Right ventricle myocardium superior (tissue), 1 donor: ENCODE data around the gene TSPAN4. TPM values are rescaled to one million over a fixed set of nuclear protein-coding genes. Genes with fewer than 3 reads are reported as not detected.

Source experiments
- ATAC-seq: fragments of 200-7000 bp; cut with Tn5 transposase; one replicate; pipeline ENCODE4 v1.9.1; 2020; ENCODE audit warnings: mild to moderate bottlenecking; ENCODE audit not compliant: poor library complexity
- DNase-seq: peaks from one replicate; pipeline ENCODE4 v3.0.0-alpha.2; 2020
- intact Hi-C: fragments of 100-400 bp; cut with DNase I; formaldehyde crosslinking; loops from one replicate; pipeline ENCODE4 v1.11.2; 2022
- total RNA-seq: library from RNA; stranded (reverse); fragmentation: NEBNext Ultra II Directional; extraction: Animal tissue kit (Norgen Biotek cat#: 25700); gene quantifications from one replicate; pipeline ENCODE4 v1.2.1, GENCODE V29; 2021
- donor health status: DM: no; HTN: yes; CAD: no; lungs with severe emphysema.

TSPAN4 gene
- total RNA-seq, 1 donor from 2014 or later = 40.5 TPM

DNA sequence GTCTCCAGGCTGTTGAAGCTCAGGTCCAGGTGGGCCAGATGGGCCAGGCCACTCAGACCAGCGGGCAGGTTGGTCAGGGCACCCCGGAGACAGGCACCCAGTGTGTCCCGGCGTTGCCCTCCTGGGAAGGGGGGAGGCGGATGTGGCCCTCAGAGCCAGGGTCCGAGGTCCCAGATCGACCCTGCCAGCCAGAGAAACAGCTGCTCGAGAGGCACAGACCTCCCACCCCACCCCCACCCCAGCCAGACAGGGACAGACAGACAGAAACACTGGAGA, 39.2 kb upstream of the TSPAN4 start:
- ATAC-seq = no peak
- intact Hi-C loops = no loop called here

DNA sequence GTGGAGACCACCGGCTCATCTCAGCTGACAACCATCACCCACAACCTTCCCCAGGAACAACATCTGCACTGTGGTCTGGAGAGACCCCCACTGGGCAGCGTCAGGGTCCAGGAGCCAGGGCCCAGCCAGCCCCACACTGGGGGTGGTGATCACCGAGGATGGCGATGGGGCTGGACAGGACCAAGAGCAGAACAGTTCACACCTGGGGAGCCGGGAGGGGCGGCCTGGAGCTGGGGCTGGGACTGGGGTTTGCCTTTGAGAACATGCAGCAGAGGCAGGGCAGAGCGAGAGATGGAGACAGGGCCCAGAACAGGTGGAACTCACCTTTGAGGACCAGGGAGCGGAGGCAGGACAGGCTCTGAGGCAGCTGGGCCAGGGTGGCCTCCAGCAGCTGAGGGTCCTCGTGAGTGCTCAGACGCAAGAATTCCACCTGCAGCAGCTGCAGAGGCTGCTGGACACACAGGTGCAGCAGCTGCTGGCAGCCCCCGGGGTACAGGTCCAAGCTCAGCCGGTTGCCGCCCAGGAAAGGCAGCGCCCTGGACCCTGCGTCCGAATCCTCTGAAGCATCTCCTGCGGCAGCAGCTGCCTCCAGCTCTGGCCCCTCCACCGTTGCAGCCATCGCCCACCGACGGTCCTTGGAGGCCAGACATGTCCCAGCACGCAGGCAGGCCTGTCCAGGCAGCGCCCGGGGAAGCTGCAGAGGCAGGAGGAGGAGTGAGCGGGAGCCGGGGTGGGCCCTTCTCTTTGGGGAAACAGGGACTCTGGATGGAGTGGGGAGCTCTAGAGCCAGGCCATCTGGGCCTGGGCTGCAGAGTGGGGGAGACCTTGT, 38.7 kb upstream of the TSPAN4 start:
- ATAC-seq (no peak), DNase-seq (no peak)
- intact Hi-C loops = no loop called here

More for the DNA sequence above, 39.2 kb upstream of the TSPAN4 start:
- DNase-seq = no peak

DNA sequence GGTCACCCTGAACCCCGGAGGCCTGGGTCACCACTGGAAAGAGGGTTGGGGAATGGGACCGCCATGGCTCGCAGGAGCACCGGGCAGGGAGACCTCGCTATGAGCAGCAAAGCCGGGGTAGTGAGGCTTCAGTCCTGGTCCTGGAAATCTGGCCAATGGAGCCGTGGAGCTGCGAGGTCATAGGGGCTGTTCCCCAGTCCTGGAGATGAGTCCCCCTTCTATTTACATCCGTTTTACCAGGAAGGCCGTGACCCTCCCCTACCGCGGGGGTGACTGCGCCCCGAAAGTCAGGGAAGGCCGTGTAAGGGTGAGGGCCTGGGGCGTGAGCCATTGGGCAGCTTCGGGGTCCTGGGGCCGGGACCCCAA, 38.1 kb upstream of the TSPAN4 start:
- intact Hi-C loops = no loop called here
- ATAC-seq = no peak
- DNase-seq = no peak

DNA sequence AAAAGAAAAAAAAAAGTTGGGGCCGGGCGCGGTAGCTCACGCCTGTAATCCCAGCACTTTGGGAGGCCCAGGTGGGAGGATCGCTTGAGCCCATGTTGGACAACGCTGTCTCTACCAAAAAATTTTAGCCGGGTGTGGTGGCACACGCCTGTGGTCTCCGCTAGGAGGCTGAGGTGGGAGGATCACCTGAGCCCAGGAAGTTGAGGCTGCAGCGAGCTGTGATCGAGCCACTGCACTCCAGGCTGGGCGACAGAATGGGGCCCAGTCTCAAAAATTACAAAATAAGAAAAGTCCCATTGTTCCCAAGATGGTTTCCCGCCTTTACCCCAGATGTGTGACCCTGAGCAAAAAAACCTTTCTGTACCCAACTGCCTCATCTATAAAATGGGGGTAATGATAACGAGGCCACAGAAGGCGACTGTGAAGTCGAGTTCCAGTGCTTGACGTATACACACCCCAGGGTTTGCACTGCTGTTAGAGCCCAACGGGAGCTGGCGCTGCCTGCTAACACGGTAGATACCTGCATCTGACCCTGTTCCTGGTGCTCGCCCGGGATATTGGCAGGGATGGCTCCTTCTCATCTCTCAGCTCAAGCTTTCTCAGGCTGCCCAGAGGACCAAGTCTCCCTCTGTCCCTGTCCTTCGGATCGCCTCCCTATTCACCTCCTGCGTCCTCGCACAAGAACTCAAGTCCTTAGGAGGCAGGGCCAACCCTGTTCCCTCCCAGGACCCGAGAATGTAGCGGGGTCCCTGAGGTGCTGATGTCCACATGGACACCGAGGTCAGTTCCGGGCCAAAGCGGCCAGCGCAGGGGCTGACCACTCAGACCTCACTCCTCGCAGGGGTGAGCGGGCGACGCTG, 34.0 kb upstream of the TSPAN4 start:
- intact Hi-C loops = no loop called here
- no peak for ATAC-seq
- no peak for DNase-seq

DNA sequence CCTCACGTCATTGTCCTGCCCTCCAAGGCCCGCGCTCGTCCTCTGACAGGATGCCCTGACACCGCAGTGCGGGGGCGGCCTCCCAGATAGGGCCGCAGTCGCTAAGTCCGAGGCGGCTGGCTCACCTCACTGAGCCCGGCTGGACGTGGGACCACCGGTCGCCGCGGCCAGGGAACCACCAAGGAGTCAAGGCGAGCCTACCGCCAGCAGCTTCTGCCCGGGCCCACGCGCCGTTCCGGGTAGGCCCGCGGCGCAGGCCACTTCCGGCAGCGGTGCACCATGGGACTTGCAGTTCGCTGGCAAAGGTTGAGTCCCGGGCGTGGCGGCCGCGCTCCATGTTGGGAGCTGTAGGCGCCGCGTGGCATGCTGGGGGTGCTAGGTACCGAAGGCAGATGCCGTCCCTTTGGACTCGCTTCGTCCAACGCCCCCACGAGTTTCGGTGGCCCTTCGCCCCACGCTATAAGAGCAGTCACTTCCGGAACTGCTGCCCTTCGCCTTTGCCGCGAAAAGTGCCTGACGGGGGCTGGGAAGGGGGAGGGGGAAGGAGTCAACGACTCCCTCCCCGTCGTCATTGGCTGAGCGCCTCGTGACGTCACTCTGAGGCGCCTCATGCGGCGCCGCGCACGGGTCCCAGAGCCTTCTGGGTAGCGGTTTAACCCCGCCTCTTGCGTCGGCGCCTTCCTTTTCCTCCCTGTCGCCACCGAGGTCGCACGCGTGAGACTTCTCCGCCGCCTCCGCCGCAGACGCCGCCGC, 33.2 kb upstream of the TSPAN4 start, which contains the start of gene RPLP2:
Gene RPLP2 (plus strand): TSS at position 681 of the 753 bp plus-strand sequence. CDS start 268 bp downstream, outside the sequence.
- intact Hi-C loops = no loop called here
- peak; percentile 99 for DNase-seq
- ATAC-seq = peak; percentile 94

DNA sequence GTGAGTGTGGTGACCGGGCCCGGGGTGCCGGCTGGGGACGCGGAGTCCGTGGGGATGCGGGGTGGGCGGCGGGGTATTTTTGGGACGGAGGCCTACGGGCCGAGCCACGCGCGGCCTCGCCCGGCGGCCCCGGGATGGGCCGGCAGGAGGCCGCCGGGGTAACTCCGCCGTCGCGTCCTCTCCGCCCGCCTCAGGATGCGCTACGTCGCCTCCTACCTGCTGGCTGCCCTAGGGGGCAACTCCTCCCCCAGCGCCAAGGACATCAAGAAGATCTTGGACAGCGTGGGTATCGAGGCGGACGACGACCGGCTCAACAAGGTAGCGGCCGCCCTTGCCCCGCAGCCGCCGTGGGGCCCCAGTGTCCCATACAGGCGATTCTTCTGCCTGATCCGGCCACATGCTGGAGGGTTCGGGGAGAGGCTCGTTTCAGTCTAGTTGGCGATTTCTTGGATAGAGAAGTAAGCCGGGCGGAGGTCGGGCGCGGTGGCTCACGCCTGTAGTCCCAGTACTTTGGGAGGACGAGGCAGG, 32.5 kb upstream of the TSPAN4 start:
- intact Hi-C loops = no loop called here
- ATAC-seq (no peak), DNase-seq (no peak)

DNA sequence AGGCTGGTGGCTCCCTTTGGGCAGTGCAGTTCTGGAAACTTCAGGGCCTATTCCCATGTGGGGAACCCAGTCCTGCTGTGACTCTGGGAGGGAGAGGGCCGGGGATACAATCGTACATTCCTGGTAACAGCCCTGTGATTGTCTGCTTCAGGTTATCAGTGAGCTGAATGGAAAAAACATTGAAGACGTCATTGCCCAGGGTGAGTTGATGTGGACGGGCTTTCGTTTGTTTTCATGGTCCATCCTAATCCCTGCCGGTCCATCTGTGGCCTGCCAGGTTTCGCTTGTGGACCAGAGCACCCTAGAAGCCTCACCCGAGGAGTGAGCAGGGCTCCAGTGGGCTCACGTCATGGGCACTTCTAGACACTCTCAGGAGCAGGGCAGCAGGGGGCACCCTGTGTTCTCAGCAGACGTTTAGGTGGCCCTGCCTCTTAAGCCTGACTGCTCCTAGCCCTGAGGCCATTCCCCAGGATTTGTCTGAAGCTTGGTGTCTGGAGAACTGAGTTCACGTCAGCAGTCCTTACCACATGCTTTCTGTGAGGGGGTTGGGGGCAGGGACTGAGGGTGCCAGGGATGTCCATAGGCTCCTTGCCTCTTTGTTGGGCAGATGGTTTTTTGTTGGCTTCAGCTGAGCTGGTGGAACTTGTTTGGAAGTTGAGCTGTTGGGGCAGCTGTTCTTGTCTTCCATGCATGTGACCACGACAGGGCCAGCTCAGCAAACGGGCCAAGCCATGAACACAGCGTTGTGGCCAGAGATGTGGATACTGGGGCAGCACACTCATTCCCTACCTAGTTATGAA, 31.0 kb upstream of the TSPAN4 start:
- no peak for ATAC-seq
- intact Hi-C loops = no loop called here

DNA sequence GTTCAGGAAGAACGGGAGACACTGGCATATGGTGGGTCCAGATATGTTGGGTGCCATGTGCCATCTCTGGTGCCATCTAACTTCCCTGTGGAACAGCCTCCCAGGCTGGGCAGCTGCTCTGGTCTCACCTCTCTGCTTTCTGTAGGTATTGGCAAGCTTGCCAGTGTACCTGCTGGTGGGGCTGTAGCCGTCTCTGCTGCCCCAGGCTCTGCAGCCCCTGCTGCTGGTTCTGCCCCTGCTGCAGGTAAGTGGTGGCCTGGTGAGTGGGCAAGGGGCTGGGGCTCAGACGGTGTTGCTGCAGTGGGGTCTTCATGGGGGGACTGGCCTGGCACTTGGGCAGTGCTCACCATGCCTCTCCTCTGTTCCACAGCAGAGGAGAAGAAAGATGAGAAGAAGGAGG, 30.3 kb upstream of the TSPAN4 start:
- no peak for DNase-seq
- intact Hi-C loops = no loop called here
- ATAC-seq = no peak

More for the DNA sequence above, 31.0 kb upstream of the TSPAN4 start:
- DNase-seq = no peak

DNA sequence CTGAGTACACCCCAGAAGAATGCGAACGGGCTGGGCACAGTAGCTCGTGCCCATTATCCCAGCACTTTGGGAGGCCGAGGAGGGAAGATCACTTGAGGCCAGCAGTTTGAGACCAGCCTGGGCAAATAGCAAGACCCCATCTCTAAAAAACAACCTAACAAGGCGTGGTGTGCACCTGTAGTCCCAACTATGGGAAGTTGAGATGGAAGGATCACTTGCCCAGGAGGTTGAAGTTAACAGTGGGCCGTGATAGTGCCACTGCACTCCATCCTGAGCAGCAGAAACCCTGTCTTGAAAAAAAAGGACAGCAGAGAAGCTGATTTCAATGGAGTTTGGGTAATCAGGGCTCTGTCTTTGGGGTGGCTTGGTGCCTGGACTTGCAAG, 29.6 kb upstream of the TSPAN4 start:
- ATAC-seq (no peak), DNase-seq (no peak)
- intact Hi-C loops = no loop called here

DNA sequence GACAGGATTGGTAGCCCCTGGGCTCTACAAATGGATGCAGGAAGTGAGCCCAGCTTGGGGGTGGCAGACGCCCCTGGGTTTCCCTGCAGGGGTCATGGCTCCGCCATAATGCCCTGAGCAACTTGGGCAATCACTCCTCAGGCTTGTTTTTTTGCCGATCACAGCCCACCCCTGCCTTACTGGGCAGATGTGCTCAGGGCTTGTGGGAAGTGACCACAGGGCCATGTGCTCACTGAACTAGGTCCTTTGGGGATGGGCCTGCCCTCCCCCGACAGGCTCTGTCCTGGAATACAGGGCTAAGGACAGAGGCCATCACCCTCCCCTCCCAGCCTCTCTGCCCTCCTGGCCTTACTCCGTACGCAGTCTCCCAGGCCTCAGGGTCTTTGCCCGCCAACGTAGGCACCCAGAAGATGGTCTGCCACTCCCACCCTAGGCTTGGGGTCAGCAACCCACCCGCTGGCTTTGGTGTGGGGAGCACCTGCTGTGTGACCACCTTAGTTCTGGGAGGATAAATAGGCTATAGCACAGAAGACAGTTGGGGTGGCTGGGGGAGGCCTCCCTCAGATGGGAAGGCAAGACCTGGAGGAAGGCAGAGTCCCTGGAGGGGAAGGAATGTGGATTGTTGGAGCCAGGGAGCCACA, 29.1 kb upstream of the TSPAN4 start:
- intact Hi-C loops = no loop called here
- DNase-seq (no peak), ATAC-seq (no peak)

DNA sequence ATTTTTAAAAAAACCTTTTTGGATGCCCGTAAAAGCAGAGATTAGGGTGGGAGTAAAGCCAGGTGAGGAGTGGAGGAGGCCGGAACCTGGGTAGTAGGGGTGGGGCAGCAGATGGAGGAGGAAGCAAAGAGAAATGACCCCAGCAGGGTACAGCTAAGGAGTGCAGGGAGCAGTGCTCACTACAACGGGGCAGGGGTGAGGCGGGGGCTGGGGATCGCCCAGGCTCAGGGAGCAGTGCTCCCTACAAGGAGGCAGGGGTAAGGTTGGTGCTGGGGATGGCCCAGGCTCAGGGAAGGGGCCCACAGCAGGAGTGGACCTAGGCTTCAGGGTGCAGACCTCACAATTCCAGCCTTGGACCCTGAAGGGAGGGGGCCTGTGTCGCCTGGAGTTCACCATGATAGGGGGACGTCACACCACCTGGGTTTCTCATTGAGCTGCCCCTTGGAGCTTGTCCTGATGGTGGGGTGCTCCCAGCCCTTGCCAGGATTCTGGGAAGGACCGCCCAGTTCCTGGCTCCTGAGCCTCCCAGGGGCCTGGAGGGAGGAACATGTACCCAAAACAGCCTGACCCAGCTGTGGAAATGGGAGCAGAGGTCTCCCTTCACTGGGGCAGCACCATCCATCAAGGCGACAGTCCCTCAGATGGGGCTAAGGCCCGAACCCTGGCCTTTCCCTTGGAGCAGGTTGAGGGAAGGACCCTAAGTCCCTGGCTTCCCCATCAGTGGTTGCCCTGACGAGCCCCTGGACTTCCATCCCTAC, 26.8 kb upstream of the TSPAN4 start:
- ATAC-seq (no peak), DNase-seq (no peak)
- intact Hi-C loops = no loop called here

DNA sequence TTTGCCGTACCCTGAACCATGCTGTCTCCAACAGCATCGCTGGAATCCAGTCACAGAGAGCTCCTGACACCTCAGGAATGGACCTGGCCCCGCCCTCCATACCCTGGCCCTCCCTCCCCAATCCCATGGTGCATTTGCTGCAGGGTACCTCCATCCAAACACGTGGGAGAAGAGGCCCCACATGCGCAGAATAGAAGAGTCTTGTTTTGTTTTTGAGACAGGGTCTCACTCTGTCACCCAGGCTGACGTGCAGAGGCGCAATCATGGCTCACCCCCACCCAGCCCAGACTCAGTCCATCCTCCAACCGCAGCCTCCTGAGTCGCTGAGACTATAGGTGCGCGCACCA, 26.2 kb upstream of the TSPAN4 start:
- DNase-seq (no peak), ATAC-seq (no peak)
- intact Hi-C loops = no loop called here

DNA sequence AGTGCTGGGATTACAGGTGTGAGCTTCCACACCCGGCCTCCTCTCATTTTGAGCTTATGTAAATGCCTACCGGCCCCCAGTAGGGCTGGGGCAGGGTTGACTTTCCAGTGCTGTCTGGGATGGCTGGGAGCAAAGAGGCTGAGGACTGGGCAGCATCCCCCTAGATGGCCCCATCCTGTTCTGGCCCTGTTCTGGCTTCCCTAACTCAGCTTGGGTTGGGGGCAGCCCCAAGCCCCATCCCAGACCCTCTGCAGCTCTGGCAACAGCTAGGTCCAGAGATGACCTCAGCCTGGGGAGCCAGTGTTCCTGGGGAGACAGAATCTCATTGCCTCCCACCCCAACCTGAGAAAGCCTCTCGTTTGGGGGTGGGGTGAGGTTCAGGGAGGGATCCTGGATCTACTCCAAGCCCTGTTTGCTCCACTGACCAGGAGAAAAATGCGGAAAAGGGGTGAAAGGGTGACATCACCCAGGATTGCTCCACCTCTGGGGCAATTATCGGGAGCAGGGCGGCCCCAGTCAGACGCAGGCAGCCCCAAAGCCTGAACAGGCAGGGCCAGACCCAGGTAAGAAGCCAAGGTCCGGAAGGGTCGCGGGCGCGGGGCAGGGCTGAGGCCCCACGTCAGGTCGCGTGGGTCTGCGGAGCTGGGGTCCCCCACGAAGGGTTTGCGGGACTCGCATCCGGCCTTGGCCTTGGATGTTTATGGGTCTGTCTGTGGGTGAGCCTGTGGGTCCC, 24.1 kb upstream of the TSPAN4 start, which contains the start of gene PNPLA2:
Gene PNPLA2 (plus strand): TSS at position 519 of the 733 bp plus-strand sequence. CDS start 805 bp downstream, outside the sequence.
- intact Hi-C loops = no loop called here
- DNase-seq = no peak
- ATAC-seq = no peak

DNA sequence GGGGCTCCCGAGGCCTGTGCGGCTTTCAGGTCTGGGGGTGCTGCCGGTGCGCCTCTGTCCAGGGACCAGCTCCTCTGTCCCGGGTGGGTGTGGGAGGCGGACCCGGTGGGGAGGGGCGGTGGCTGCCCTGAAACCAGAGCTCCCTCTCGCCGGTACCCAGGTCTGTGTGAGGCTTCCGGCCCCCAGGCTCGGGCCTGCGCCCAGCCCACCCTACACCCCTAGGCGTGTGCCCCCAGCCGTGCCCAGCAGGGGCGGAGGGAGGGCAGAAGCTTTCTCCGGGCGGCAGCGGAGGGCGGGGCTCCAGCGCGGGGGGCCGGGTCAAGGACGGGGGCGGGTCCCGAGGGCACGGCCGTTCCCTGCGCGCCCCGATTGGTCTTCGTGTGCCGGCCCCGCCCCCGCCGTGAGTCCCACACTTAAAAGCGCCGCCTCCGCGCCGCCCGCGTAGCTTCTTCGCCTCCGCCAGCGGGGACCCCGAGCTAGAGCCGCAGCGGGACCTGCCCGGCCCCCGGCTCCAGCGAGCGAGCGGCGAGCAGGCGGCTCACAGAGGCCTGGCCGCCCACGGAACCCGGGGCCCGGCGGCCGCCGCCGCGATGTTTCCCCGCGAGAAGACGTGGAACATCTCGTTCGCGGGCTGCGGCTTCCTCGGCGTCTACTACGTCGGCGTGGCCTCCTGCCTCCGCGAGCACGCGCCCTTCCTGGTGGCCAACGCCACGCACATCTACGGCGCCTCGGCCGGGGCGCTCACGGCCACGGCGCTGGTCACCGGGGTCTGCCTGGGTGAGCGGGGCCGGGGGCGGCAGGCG, 23.3 kb upstream of the TSPAN4 start:
- DNase-seq (peak; percentile 96), ATAC-seq (peak; percentile 87)
- intact Hi-C loops = no loop called here

DNA sequence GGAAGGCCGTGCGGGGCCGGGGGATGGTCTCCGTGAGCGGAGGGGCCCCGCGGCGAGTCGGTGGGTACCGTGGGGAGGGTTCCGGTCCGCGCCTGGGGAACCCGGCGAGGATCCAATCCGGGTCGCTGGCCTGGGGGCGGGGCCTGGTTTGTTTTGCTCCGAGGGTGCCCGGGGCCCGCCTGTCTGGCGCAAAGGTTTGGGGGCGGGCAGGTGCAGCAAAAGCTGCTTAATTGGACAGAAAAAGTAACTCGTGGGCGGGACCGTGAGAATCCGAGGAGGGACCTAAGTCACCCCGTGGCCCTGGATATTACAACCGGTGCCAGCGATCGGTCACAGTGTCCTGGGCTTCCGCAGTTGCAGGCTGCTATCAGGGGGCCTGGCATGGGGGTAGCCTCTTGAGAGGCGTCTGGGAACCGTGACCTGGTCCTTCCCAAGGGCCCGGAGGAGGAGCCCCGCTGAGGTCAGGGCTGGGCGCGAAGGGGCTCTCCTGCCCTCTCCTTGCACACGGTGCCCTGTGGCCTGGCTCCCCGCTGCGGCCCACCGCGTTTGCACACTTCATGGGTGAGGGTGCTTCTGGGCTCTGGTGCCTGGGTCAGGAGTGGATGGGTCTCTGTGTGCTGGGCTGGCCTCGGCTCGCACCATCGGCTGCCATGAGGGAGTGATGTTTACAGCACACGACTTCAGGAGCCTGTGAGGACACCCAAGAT, 22.6 kb upstream of the TSPAN4 start:
- ATAC-seq (peak; percentile 72), DNase-seq (peak; percentile 94)
- intact Hi-C loops = no loop called here
